K562 (cell line): ENCODE data around the gene SGK1. TPM values are rescaled to one million over a fixed set of nuclear protein-coding genes. Genes with fewer than 3 reads are reported as not detected.

Experiments used
- ATAC-seq: fragments of 200-7000 bp; cut with Tn5 transposase; 3 replicates; pipeline ENCODE4 v1.9.1; 2020; ENCODE audit warnings: moderate library complexity
- BruUV-seq: library from RNA; stranded (reverse); fragments of 400-500 nt; replicated peaks from 2 replicates; lab custom pipeline; 2021; lab: Mats Ljungman, UMichigan
- CTCF ChIA-PET: fragments of 300-600 bp; formaldehyde crosslinking; extraction: SDS; loops from one replicate; lab custom pipeline; 2021; ENCODE audit warnings: low intra/inter-chr PET ratio; lab: Yijun Ruan, JAX
- POLR2A ChIA-PET: fragments of 300-600, 350-650 bp; sonication (Branson Sonifier 250); formaldehyde crosslinking; extraction: SDS; loops from one replicate; lab custom pipeline; 2021; ENCODE audit warnings: antibody characterized with exemption, inconsistent platforms; lab: Yijun Ruan, JAX
- DNase-seq, 4 experiments: peaks; one replicate each; pipeline versions ENCODE4 v3.0.0 to v3.0.0-alpha.2; 2011 to 2018; ENCODE audit warnings: low spot score in 3 of 4, mixed read lengths in 3 of 4; ENCODE audit errors: extremely low read depth in 1 of 4
- FAIRE-seq: peaks from 2 replicates; lab custom pipeline; 2011; peaks lifted over from hg19 to GRCh38; lab: Jason Lieb, UNC
- H2AFZ ChIP-seq: 2 replicates; pipeline ENCODE4 v1.6.0; 2011; ENCODE audit warnings: low read depth, low read length, control low read depth, inconsistent platforms
- H3K27ac ChIP-seq: fragments of 200-600 bp; 3 replicates; pipeline ENCODE4 v1.8.0; 2011; ENCODE audit warnings: low read depth, mild to moderate bottlenecking, control low read depth, inconsistent platforms, low read length, moderate library complexity, mixed read lengths; ENCODE audit errors: extremely low read depth
- H3K27me3 ChIP-seq, 2 experiments: fragments of 300-600 bp in 1 of 2; 2 replicates in 1 of 2; 3 replicates in 1 of 2; pipeline versions ENCODE4 v1.6.0 to v1.8.0; 2011; ENCODE audit warnings: inconsistent platforms in 2 of 2, low read length in 2 of 2, mild to moderate bottlenecking in 1 of 2, mixed read lengths in 1 of 2, moderate library complexity in 1 of 2; ENCODE audit not compliant: control insufficient read depth in 2 of 2, insufficient read depth in 2 of 2
- H3K36me3 ChIP-seq: fragments of 300-600 bp; 3 replicates; pipeline ENCODE4 v1.8.0; 2011; ENCODE audit warnings: mild to moderate bottlenecking, low read length, inconsistent platforms; ENCODE audit not compliant: control insufficient read depth, insufficient read depth
- H3K4me1 ChIP-seq, 2 experiments: fragments of 200-600 bp in 1 of 2; replicated peaks in 1 of 2; 2 replicates in 1 of 2; 3 replicates in 1 of 2; pipeline versions ENCODE4 v1.5.1 to v1.8.0; 2011; ENCODE audit warnings: inconsistent platforms in 2 of 2, low read length in 2 of 2, mild to moderate bottlenecking in 1 of 2, mixed read lengths in 1 of 2, moderate library complexity in 1 of 2; ENCODE audit not compliant: control insufficient read depth in 2 of 2, insufficient read depth in 2 of 2
- H3K4me2 ChIP-seq: 2 replicates; pipeline ENCODE4 v1.6.1; 2011; ENCODE audit warnings: low read length, control low read depth, inconsistent platforms, mixed read lengths; ENCODE audit not compliant: insufficient read depth
- H3K4me3 ChIP-seq: fragments of 200-600 bp; sonication (generic), shearing (Covaris generic); 2 replicates; pipeline ENCODE4 v1.5.1; 2016; ENCODE audit warnings: control low read depth, inconsistent platforms
- H3K79me2 ChIP-seq: fragments of 200-600 bp; 3 replicates; pipeline ENCODE4 v1.8.0; 2011; ENCODE audit warnings: low read length, inconsistent platforms; ENCODE audit not compliant: control insufficient read depth, insufficient read depth
- H3K9ac ChIP-seq, 2 experiments: 2 replicates each; pipeline versions ENCODE4 v1.6.0 to v1.6.1; 2011; ENCODE audit warnings: low read depth in 2 of 2, low read length in 2 of 2, control low read depth in 1 of 2, inconsistent platforms in 1 of 2, mild to moderate bottlenecking in 1 of 2, mixed read lengths in 1 of 2; ENCODE audit not compliant: insufficient read depth in 1 of 2
- H3K9me1 ChIP-seq: one replicate; pipeline ENCODE4 v1.6.0; 2011; ENCODE audit warnings: inconsistent platforms, mild to moderate bottlenecking, low read length, moderate library complexity; ENCODE audit not compliant: control insufficient read depth, insufficient read depth
- H3K9me3 ChIP-seq: replicated peaks from 2 replicates; pipeline ENCODE4 v1.5.1; 2011; ENCODE audit warnings: low read depth, low read length, inconsistent platforms; ENCODE audit not compliant: control insufficient read depth, insufficient read depth
- H4K20me1 ChIP-seq: replicated peaks from 2 replicates; pipeline ENCODE4 v1.6.1; 2011; ENCODE audit warnings: low read length, inconsistent platforms, mixed read lengths; ENCODE audit not compliant: control insufficient read depth, insufficient read depth
- CTCF ChIP-seq, 3 experiments: IDR thresholded peaks in 2 of 3; conservative IDR thresholded peaks in 1 of 3; 2 replicates each; pipeline ENCODE4 v1.5.1; 2011 to 2012; ENCODE audit warnings: low read length in 3 of 3, mild to moderate bottlenecking in 3 of 3, control low read depth in 2 of 3, improper control_type of control experiment in 1 of 3, inconsistent platforms in 1 of 3, low read depth in 1 of 3, mixed read lengths in 1 of 3, moderate library complexity in 1 of 3; ENCODE audit not compliant: insufficient read depth in 2 of 3
- DIDO1 ChIP-seq: fragments of 450-650 bp; IDR thresholded peaks from 2 replicates; pipeline ENCODE4 v1.6.1; 2016; ENCODE audit warnings: low read depth, missing biosample characterization, missing genetic modification characterization
- IRF2 ChIP-seq: sonication (generic); formaldehyde crosslinking; IDR thresholded peaks from 2 replicates; pipeline ENCODE4 v1.8.1; 2022; ENCODE audit warnings: mild to moderate bottlenecking, missing genetic modification reagents
- NR1H2 ChIP-seq: sonication (generic); formaldehyde crosslinking; IDR thresholded peaks from 2 replicates; pipeline ENCODE4 v1.4.0; 2020; ENCODE audit warnings: mild to moderate bottlenecking, missing genetic modification reagents
- PTBP1 ChIP-seq: fragments of 200-400 bp; formaldehyde crosslinking; IDR thresholded peaks from 2 replicates; pipeline ENCODE4 v1.6.1; 2017; ENCODE audit warnings: low read depth, low read length
- RAD21 ChIP-seq, 2 experiments: fragments of 250-450 bp in 1 of 2; fragments of 450-650 bp in 1 of 2; sonication (Bioruptor Pico) in 1 of 2; formaldehyde crosslinking in 1 of 2; IDR thresholded peaks in 1 of 2; conservative IDR thresholded peaks in 1 of 2; 2 replicates each; pipeline versions ENCODE4 v1.4.0 to v1.8.0; 2020 to 2022; ENCODE audit warnings: mild to moderate bottlenecking in 2 of 2, moderate library complexity in 1 of 2
- REST ChIP-seq, 2 experiments: fragments of 450-650 bp; formaldehyde crosslinking in 1 of 2; IDR thresholded peaks; 2 replicates each; pipeline versions ENCODE4 v1.4.0 to v1.6.1; 2014 to 2020; ENCODE audit warnings: mild to moderate bottlenecking in 2 of 2, borderline replicate concordance in 1 of 2, low read depth in 1 of 2
- SPI1 ChIP-seq: IDR thresholded peaks from 2 replicates; pipeline ENCODE4 v1.6.1; 2011; ENCODE audit warnings: low read depth, low read length, control low read depth, borderline replicate concordance
- ZBTB33 ChIP-seq: sonication (generic); formaldehyde crosslinking; IDR thresholded peaks from 2 replicates; pipeline ENCODE4 v1.8.1; 2023; ENCODE audit warnings: mild to moderate bottlenecking, missing genetic modification reagents
- WGBS: fragments of 100-300 bp; shearing (Covaris generic); methylation state at CpG from one replicate; pipeline ENCODE4 v1.1.6; 2016; ENCODE audit warnings: low coverage, mixed read lengths; ENCODE audit not compliant: insufficient coverage; ENCODE audit errors: missing lambda C conversion rate; 5-methylcytosine and 5-hydroxymethylcytosine counted together
- in situ Hi-C: fragments of 300-500 bp; cut with MboI; formaldehyde crosslinking; loops from 4 replicates; pipeline ENCODE4 v1.15.0; 2018; ENCODE audit warnings: inconsistent platforms, mixed read lengths
- intact Hi-C: fragments of 100-400 bp; cut with micrococcal nuclease; formaldehyde crosslinking; loops from 2 replicates; pipeline ENCODE4 v1.14.2; 2022
- polyA plus RNA-seq, 8 experiments: library from polyadenylated mRNA; depleted of rRNA in 4 of 8; stranded (reverse) in 5 of 8; unstranded in 3 of 8; fragments of >200 nt; fragmentation: Nextera tagmentation in 2 of 8; fragmentation: Illumina TruSeq in 1 of 8; extraction: Ambion mirVana in 2 of 8; extraction: Trizol in 1 of 8; gene quantifications; 2 replicates each; pipeline versions ENCODE4 v1.2.1 to v1.2.3, GENCODE V29; 2011 to 2014; ENCODE audit warnings: inconsistent platforms in 1 of 8, missing spikeins in 1 of 8
- total RNA-seq, 7 experiments: library from RNA; depleted of rRNA in 6 of 7; stranded (reverse); fragments of >200 nt in 6 of 7; fragmentation: Illumina TruSeq in 2 of 7; extraction: Trizol in 2 of 7; gene quantifications; 2 replicates each; pipeline versions ENCODE4 v1.2.1 to v1.2.3, GENCODE V29; 2011 to 2021; ENCODE audit warnings: low replicate concordance in 1 of 7

SGK1 gene
- total and polyA plus RNA-seq, 9 of the 15 experiments (the other 6 are each of a cell fraction or from before 2014, with no cell fraction given): 3.5 to 7.2 (median 3.9) TPM

GRCh38 chr6:134282816-134283215 lies 35.1 kb downstream of the SGK1 start:
- 71% methylated on average over 3 of the region's 3 CpGs for WGBS
- H3K4me1 ChIP-seq: peaks cover 0 to 3% of the 10 kb centered on the region in 2 experiments; a peak in 3 of 5 replicates
- H3K4me3 ChIP-seq: no peak overlapping the region
- ChIA-PET CTCF (no interaction called here), POLR2A (interaction anchor here (0.6 to 1.1 kb wide), 3 partner anchors 16 to 185 kb away, joined by 3 read pairs; no protein-coding TSS in a partner anchor)
- H3K27ac ChIP-seq: no peak overlapping the region
- FAIRE-seq: no peak
- H3K4me2 ChIP-seq: no peak overlapping the region
- intact Hi-C loops: no loop called here
- DNase-seq: peak in 1 of 4 experiments; percentile 18
- H3K36me3 ChIP-seq: no peaks in the 10 kb centered on the region
- H4K20me1 ChIP-seq: no peaks in the 10 kb centered on the region
- no peak overlapping the region for H2AFZ ChIP-seq
- ATAC-seq: no peak
- no peaks in the 10 kb centered on the region for H3K27me3 ChIP-seq
- no peaks in the 10 kb centered on the region for H3K9me1 ChIP-seq
- H3K9ac ChIP-seq: no peak overlapping the region
- no peaks in the 10 kb centered on the region for H3K9me3 ChIP-seq
- BruUV-seq: no TSS peak
- in situ Hi-C loops: no loop called here
- no peaks in the 10 kb centered on the region for H3K79me2 ChIP-seq
- TF ChIP-seq ZBTB33 (CRISPR knock-in tag) (peak; percentile 54; the same call in 1 of the 2 replicates), SPI1 (no peak), CTCF (IDR thresholded peaks at IDR 0.05 in 2 of 3, conservative IDR thresholded peaks at IDR 0.05 in 1 of 3; ENCODE audit: insufficient read depth in 2 of 3, low read depth in 1 of 3, low read length in 3 of 3) (peak in 1 of 3 experiments; percentile 37; a peak in 2 of 6 replicates), PTBP1 (no peak), DIDO1 (tag) (no peak), NR1H2 (CRISPR knock-in tag) (no peak), REST (IDR thresholded peaks at IDR 0.05; ENCODE audit: borderline replicate concordance) (peak; percentile 21; the same call in 1 of the 2 replicates), REST (CRISPR knock-in tag; IDR thresholded peaks at IDR 0.05; ENCODE audit: low read depth) (no peak), IRF2 (CRISPR knock-in tag) (no peak), RAD21 (CRISPR knock-in tag; conservative IDR thresholded peaks at IDR 0.05 in 1 of 2, IDR thresholded peaks at IDR 0.05 in 1 of 2) (peak in 1 of 2 experiments; percentile 54; a peak in 2 of 4 replicates)
